Superior temporal gyrus (tissue), 1 donor: ENCODE results near the gene UVRAG.
"Not testable (repeated sequence)": the region's sequence is repeated elsewhere in the genome, so short reads cannot be mapped to it uniquely, and the experiment has no call there.

Source experiments
- DNase-seq: peaks from one replicate; pipeline ENCODE4 v3.0.0-alpha.2; 2016; ENCODE audit errors: extremely low spot score

Gene UVRAG

DNA sequence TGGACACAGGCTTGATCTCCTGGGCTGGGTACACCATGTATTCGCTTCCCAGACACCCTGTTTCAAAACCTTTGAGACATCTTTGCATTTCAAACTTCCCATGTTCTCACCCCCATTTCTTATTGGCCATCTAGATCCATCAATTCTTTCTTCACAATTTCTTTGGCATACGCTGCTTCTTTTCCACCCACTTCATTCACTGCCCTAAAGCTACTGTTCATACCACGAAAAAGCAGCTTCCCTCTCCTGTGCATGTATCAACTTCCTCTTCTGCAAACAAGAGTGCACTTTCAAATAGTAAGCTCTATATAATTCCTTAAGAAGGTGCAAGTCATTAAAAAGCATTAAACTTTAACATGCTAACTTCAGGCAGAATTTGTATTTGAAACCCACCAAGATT, 21.4 kb downstream of the UVRAG start:
- DNase-seq: no peak

DNA sequence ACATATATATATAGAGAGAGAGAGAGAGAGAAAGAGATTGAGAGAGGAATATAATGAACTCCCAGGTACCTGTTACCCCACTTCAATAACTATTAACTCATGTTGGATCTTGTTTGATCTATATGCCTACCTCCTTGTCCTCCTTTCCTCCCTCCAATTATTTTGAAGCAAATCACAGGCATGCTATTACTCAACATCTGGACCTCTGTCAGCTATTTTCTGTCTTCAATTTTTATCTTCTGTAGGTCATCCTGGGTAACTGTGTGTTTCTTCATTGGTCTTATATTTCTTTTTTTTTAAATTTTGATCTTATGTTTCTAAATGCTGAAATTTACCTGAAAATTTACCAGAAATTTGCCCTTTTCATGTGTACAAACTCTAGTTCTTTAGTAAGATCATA, 24.8 kb downstream of the UVRAG start:
- DNase-seq: no peak

- no peak for DNase-seq
Measured at GRCh38 chr11:75840522-75840921, 25.5 kb downstream of the UVRAG start.

DNA sequence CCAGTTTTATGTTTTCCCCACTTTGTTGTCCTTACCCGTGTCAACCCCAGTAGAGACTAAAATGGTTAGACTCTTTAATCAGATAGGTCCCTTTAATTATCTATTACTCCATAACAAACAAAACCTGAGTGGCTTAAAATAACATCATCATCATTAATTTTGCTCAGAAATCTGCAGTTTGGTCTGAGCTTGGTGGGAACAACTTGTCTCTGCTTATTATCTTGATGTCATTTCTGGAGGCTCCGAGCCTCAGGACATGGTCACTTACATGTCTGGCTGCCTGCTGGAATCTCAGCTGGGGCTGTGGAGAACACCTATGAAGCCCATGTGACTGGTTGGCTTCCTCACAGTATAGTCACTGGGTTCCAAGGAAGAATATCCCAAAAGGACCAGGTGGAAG, 26.7 kb downstream of the UVRAG start:
- DNase-seq: no peak

DNA sequence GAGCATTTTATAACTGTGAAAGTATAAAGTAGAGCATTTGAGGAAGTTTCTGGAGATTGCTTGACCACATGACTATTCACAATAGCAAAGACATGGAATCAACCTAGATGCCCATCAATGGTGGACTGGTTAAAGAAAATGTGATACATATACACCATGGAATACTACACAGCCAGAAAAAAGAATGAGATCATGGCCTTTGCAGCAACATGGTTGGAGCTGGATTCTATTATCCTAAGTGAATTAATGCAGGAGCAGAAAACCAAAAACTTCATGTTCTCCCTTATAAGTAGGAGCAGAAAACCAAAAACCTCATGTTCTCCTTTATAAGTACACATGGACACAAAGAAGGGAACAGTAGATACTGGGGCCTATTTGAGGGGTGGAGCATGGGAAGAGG, 30.3 kb downstream of the UVRAG start:
- no peak for DNase-seq

DNA sequence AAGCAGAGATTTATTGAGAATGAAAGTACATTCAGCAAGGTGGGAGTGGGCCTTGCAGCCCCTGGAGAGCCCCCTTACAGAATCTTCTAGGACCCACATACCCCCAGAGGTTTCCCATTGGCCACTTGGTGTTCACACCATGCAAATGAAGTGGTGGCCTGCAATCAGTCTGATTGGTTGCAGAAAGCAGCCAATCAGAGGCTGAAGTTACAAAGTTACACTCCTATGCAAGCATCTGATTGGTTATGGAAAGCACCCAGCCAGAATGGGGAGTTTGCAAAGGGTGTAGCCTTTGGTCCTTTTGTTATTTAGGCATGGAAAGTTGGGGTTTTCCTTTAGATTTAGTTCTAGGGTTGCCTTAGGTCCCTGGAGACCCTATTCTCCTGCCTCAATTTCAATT, 34.9 kb downstream of the UVRAG start:
- DNase-seq: no peak

DNA sequence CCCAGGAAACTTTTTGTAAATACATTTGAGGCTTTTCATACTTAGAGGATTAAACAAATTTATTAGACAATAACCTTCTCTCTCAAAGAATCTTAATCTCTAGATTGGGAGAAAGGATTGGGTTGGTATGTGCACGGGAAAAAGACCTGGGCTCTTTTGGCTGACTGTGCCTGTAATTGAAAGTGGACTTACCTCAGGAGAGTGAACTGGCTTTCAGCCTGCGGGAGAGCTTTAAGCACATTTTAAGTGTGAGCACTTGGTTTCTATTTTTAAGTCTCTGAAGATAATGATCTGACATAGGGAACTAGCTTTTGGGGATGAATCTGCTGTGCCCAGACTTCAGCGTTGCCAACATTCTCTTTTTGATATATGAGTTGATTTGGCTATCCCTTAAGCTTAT, 35.8 kb downstream of the UVRAG start:
- DNase-seq: peak; percentile 50

DNA sequence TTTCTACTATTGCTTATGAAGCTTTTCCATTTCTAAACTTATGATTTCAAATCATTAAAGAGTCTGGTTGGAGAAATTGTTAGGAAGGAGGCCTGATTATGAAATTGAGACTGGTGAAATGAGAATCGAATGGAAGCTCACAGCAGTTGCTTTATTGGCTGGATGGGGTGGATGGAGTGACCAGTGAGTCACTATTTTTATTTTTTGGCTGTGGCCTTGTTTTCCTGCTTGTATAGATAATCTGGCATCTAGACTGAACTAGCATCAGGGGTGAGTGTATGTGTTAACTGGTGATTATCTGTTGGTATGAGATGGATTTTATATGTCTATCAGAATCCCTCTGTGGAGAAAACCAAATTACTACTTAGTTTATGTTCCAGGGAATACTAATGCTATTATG, 36.2 kb downstream of the UVRAG start:
- DNase-seq: no peak

GRCh38 chr11:75852406-75853017, 37.5 kb downstream of the UVRAG start:
- no peak for DNase-seq

DNA sequence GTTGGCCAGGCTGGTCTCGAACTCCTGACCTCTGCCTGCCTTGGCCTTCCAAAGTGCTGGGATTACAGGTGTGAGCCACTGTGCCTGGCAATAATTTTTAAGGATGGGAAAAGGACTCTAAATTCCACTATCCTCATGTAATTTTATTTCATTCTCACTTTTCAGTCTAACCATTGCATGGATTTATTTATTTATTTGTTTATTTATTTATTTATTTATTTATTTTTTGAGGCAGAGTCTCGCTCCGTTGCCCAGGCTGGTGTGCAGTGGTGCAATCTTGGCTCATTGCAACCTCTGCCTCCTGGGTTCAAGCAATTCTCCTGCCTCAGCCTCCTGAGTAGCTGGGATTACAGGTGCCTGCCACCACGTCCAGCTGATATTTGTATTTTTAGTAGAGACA, 38.6 kb downstream of the UVRAG start:
- not testable (repeated sequence) for DNase-seq

DNA sequence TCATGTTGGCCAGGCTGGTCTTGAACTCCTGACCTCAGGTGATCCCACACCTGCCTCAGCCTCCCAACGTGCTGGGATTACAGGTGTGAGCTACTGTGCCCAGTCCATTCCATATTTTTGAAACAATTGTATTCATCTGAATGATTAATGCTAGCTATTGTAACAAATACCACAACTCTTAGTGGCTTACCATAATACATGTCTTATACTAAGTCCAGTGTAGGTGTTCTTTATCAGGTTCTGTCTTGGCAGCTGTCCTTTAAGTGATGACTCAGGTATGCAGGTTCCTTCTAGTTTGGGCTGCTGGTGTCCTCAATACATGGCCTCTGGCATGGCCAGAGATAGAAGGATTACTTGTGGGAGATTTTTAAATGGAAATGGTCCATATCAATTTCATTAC, 39.0 kb downstream of the UVRAG start:
- no peak for DNase-seq

DNA sequence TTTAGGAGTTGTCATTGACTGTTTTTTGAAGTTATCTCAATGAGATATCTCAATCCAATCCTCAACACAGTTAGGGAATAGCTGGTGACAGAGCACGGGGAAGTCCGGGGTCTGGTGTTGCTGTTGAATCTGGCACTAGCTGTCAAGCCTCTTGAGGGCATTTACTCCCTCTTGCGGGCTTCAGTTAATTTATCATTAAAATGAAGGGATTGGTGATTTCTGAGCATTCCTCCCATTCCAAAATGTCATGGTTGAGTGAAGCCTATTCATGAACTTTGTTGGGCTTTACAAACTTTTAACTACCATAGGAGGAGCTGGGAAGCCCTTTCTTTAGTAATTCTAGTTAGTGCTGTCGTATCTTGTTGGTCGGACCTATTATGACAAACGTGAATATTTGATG, 40.2 kb downstream of the UVRAG start:
- DNase-seq: no peak

DNA sequence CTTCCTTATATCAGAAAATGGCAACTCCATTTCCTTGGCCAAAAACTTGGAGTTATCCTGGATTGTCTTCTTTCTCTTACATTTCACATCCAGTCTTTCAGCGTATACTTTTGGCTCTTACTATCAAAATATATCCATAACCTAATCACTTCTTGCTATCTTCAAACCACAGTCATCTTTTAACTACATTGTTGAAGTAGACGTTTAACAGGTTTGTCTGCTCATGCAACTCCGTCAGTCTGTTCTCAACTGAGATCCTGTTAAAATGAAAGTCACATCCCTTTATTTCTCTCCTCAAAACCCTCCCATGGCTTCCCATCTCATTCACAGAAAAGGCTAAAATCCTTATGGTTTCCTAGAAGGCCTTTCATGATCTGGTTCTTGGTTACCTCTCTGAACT, 41.9 kb downstream of the UVRAG start:
- DNase-seq: no peak

DNA sequence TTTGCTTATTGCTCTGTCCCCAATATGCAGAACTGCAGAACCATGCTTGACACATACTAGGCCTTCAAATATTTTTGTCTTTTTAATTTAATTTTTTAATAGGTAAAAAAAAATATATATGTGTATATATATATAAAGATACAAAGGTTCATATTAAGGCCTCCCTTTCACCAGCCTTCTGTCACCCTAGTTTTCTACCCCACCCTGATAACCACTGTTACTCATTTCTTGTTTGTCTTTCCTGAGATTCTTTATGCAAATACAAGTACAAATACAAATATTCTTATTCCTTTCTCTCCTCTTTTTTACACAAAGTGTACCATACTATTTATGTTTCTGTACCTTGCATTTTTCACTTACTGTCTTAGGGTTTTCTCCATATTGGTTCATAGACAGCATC, 43.0 kb downstream of the UVRAG start:
- DNase-seq: no peak

- no peak for DNase-seq
Measured at GRCh38 chr11:75858613-75859012, 43.6 kb downstream of the UVRAG start.

- no peak for DNase-seq
Measured at GRCh38 chr11:75859614-75860013, 44.6 kb downstream of the UVRAG start.

- DNase-seq: no peak
Measured at GRCh38 chr11:75862437-75862836, 47.4 kb downstream of the UVRAG start.

DNA sequence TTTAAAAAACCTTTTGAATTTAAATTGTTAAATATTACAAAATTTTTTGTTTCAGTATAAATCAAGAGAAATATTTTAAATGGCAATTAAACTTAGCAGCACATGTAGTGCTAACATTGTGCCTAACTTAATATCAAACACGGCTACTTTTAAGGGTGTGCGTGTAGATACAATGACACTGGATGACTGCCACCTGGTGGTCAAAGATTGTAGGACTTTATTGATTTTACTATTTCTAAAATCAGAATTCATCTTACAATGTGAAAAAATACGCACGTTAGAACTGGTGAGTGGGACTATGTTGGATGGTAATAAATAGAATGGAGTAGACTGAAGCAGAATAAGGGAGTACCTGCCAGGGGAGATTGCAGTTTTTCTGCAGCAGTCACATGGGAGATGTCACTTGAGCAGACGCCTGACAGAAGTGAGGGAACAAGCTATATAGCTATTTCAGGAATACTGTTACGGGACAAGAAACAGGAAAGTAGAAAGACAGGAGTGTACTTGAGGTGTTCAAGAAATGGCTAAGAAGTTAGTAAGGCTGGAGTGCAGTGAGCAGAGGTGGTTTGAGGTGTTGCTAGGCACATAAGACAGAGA, 52.9 kb downstream of the UVRAG start:
- DNase-seq: peak; percentile 95

DNA sequence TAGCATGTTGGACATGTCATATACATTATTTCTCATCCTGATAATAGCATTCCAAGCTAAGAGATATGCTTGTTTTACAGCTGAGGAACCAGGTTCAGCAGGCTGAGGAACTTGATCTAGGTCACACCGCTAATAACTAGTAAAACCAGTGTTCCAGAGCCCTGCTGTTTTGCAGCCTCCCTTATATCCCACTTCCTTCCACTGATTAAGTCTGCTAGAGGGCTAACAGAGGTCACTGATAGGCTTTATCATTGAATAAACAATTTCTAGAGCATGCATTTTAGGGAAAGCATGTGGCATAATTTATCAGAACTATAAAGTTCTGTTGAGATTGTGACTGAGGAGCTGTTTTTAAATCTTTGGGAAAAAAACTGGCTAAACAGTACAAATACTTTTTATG, 54.0 kb downstream of the UVRAG start:
- peak; percentile 60 for DNase-seq

- DNase-seq: peak; percentile 83
Measured at GRCh38 chr11:75869661-75870455, 54.8 kb downstream of the UVRAG start.

DNA sequence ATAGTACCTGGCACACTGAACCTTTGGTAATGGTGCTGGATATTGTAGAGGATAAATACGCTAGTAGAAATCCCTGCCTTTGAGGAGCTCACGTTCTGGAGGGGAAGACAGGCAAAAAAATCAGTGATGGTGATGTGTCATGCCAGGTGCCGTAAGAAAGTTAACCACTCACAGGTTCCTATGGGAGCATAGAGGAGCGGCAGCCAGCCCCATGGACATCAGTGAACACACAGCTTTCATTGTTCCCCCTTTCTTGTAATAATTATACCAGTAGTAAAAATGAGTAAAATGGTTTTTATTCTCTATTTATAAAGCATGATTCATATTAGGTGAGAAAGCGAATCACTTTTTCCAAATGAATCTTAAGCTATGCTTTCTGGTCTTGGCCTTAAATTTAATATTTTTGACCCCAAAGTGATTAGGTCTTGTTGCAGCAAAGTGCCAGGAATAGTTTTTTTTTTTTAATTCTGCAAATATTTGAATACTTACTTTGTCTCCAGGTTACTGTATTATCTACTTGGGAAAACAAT, 57.9 kb downstream of the UVRAG start:
- DNase-seq: peak; percentile 60

- DNase-seq: peak; percentile 79
Measured at GRCh38 chr11:75873417-75874221, 58.6 kb downstream of the UVRAG start.
